ENCODE results near the gene RBPJL.

The RBPJL gene

GRCh38 chr20:45293041-45294002 lies 13.3 kb upstream of the RBPJL start:
- DNase-seq = peak; percentile 80

GRCh38 chr20:45294003-45294368 lies 12.7 kb upstream of the RBPJL start:
- no peak for DNase-seq

- DNase-seq = no peak
Measured at GRCh38 chr20:45294659-45295058, 12.0 kb upstream of the RBPJL start.

- DNase-seq = no peak
Measured at GRCh38 chr20:45297786-45298497, 8.7 kb upstream of the RBPJL start.

GRCh38 chr20:45299786-45300185 lies 6.9 kb upstream of the RBPJL start:
- DNase-seq = no peak

GRCh38 chr20:45300961-45301360 lies 5.7 kb upstream of the RBPJL start:
- no peak for DNase-seq

GRCh38 chr20:45301824-45302271 lies 4.8 kb upstream of the RBPJL start:
- DNase-seq = no peak

GRCh38 chr20:45303586-45304463 lies 2.8 kb upstream of the RBPJL start:
- no peak for DNase-seq

GRCh38 chr20:45304464-45304999 lies 2.1 kb upstream of the RBPJL start:
- no peak for DNase-seq

- DNase-seq = no peak
Measured at GRCh38 chr20:45305262-45305661, 1.4 kb upstream of the RBPJL start.

- DNase-seq = no peak
Measured at GRCh38 chr20:45307076-45307640, 518 bp downstream of the RBPJL start.

GRCh38 chr20:45308117-45308778 lies 1.6 kb downstream of the RBPJL start, which contains the start of gene MATN4:
MATN4 (minus strand) TSS chr20:45308299; CDS start chr20:45305582, 2,717 bp downstream.
- DNase-seq = no peak

GRCh38 chr20:45309075-45309474 lies 2.4 kb downstream of the RBPJL start:
- DNase-seq = no peak

GRCh38 chr20:45311589-45312211 lies 5.1 kb downstream of the RBPJL start:
- DNase-seq = peak; percentile 57

GRCh38 chr20:45312241-45312640 lies 5.6 kb downstream of the RBPJL start:
- DNase-seq = no peak

- no peak for DNase-seq
Measured at GRCh38 chr20:45313065-45313695, 6.5 kb downstream of the RBPJL start.

- no peak for DNase-seq
Measured at GRCh38 chr20:45313943-45314342, 7.3 kb downstream of the RBPJL start.

- no peak for DNase-seq
Measured at GRCh38 chr20:45315672-45316071, 9.0 kb downstream of the RBPJL start.

- DNase-seq = no peak
Measured at GRCh38 chr20:45316150-45317080, 9.8 kb downstream of the RBPJL start.
